PC-9 (cell line): ENCODE data around the gene USP13. TPM values are rescaled to one million over a fixed set of nuclear protein-coding genes. Genes with fewer than 3 reads are reported as not detected.

ENCODE experiments used
- BruUV-seq: library from RNA; stranded (reverse); fragments of 400-500 nt; replicated peaks from 2 replicates; lab custom pipeline; 2021; lab: Mats Ljungman, UMichigan
- CTCF ChIA-PET: fragments of 300-600 bp; sonication (Branson Sonifier 250); formaldehyde crosslinking; loops from one replicate; lab custom pipeline; 2022; ENCODE audit warnings: antibody characterized with exemption; lab: Charles Lee
- POLR2A ChIA-PET: fragments of 300-600 bp; sonication (Branson Sonifier 250); formaldehyde crosslinking; loops from one replicate; lab custom pipeline; 2022; ENCODE audit warnings: antibody characterized with exemption; ENCODE audit not compliant: unreplicated experiment; lab: Charles Lee
- DNase-seq, 2 experiments: peaks; one replicate each; pipeline versions ENCODE4 v3.0.0 to v3.0.0-alpha.2; 2015 to 2022; ENCODE audit warnings: mixed read lengths in 1 of 2
- H2AFZ ChIP-seq: fragments of 200-600 bp; sonication (generic); 2 replicates; pipeline ENCODE4 v1.8.1; 2017; ENCODE audit warnings: antibody characterized with exemption
- H3F3A ChIP-seq: fragments of 200-600 bp; sonication (generic); 2 replicates; pipeline ENCODE4 v1.8.1; 2017; ENCODE audit warnings: antibody characterized with exemption, mild to moderate bottlenecking, low read depth; ENCODE audit not compliant: insufficient read depth
- H3K27ac ChIP-seq: fragments of 200-600 bp; sonication (generic); 2 replicates; pipeline ENCODE4 v1.6.1; 2016; ENCODE audit warnings: mixed run types
- H3K27me3 ChIP-seq: fragments of 200-600 bp; sonication (generic); 2 replicates; pipeline ENCODE4 v1.6.1; 2016; ENCODE audit warnings: low read depth, mixed run types; ENCODE audit not compliant: insufficient read depth
- H3K36me3 ChIP-seq: fragments of 200-600 bp; sonication (generic); 2 replicates; pipeline ENCODE4 v1.6.1; 2016; ENCODE audit warnings: low read depth, mixed run types
- H3K4me1 ChIP-seq: fragments of 200-600 bp; sonication (generic); replicated peaks from 2 replicates; pipeline ENCODE4 v1.6.1; 2016; ENCODE audit warnings: mixed run types; ENCODE audit not compliant: insufficient read depth
- H3K4me2 ChIP-seq: fragments of 200-600 bp; sonication (generic); 2 replicates; pipeline ENCODE4 v1.6.1; 2017; ENCODE audit warnings: mixed run types
- H3K4me3 ChIP-seq: fragments of 200-600 bp; sonication (generic); 2 replicates; pipeline ENCODE4 v1.6.1; 2016; ENCODE audit warnings: mixed run types
- H3K79me2 ChIP-seq: fragments of 200-600 bp; sonication (generic); 2 replicates; pipeline ENCODE4 v1.6.1; 2017; ENCODE audit warnings: low read depth, mixed run types
- H3K9me2 ChIP-seq: fragments of 200-600 bp; sonication (generic); 2 replicates; pipeline ENCODE4 v1.8.1; 2017; ENCODE audit warnings: mild to moderate bottlenecking; ENCODE audit not compliant: insufficient read depth
- H3K9me3 ChIP-seq: fragments of 200-600 bp; sonication (generic); 2 replicates; pipeline ENCODE4 v1.8.1; 2016; ENCODE audit warnings: low read depth; ENCODE audit not compliant: insufficient read depth
- H4K20me1 ChIP-seq: fragments of 200-600 bp; sonication (generic); 2 replicates; pipeline ENCODE4 v1.8.1; 2017; ENCODE audit not compliant: insufficient read depth
- EZH2 ChIP-seq: fragments of 200-600 bp; sonication (generic); IDR thresholded peaks from 2 replicates; pipeline ENCODE4 v1.8.0; 2017; ENCODE audit warnings: antibody characterized with exemption, low read depth
- intact Hi-C: fragments of 100-400 bp; cut with micrococcal nuclease; formaldehyde crosslinking; loops from one replicate; pipeline ENCODE4 v1.10.0; 2022; ENCODE audit not compliant: unreplicated experiment
- total RNA-seq: library from RNA; stranded (reverse); gene quantifications from 2 replicates; pipeline ENCODE4 v1.2.3, GENCODE V29; 2021
- TF ChIP-seq, protein P1 (sequence below): fragments of 200-600 bp; sonication (generic); conservative IDR thresholded peaks from 2 replicates; pipeline ENCODE4 v1.6.1; 2017; ENCODE audit warnings: mixed run types, antibody characterized with exemption, mild to moderate bottlenecking, moderate library complexity

The USP13 gene
- total RNA-seq, 1 experiment from 2014 or later, result 24.7 TPM

DNA sequence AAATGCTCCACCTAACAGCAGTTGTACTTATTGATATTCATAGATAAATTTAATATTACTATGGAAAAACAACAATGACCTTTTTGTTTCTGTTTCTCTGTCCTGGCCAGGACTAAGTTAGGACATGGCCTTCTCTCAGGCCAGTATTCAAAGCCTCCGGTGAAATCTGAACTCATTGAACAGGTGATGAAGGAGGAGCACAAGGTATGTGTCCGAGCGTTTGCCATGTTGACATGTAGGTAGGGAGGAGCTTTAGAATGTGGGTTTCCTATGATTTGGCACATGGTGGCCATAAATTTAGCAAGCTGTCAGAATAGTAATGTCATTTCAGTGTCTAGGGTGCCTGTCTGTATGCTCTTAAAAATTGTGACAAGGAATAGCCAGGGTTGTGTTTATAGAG is 77.7 kb downstream of the USP13 start:
- ChIA-PET CTCF (no interaction called here), POLR2A (no interaction called here)
- no peak for DNase-seq
- BruUV-seq, result no TSS peak
- Histone ChIP-seq H3F3A (no peaks in the 10 kb centered on the region), H3K4me3 (no peak overlapping the region), H3K79me2 (no peaks in the 10 kb centered on the region; the same call in 1 of the 2 replicates), H3K27me3 (no peaks in the 10 kb centered on the region), H3K36me3 (peaks cover 10% of the 10 kb centered on the region; the same call in 1 of the 2 replicates), H3K4me2 (no peak overlapping the region), H3K9me2 (no peaks in the 10 kb centered on the region), H3K4me1 (peaks cover 30% of the 10 kb centered on the region), H2AFZ (no peak overlapping the region), H4K20me1 (no peaks in the 10 kb centered on the region), H3K27ac (no peak overlapping the region), H3K9me3 (no peaks in the 10 kb centered on the region)
- intact Hi-C loops, result no loop called here
- TF ChIP-seq, protein P1, sequence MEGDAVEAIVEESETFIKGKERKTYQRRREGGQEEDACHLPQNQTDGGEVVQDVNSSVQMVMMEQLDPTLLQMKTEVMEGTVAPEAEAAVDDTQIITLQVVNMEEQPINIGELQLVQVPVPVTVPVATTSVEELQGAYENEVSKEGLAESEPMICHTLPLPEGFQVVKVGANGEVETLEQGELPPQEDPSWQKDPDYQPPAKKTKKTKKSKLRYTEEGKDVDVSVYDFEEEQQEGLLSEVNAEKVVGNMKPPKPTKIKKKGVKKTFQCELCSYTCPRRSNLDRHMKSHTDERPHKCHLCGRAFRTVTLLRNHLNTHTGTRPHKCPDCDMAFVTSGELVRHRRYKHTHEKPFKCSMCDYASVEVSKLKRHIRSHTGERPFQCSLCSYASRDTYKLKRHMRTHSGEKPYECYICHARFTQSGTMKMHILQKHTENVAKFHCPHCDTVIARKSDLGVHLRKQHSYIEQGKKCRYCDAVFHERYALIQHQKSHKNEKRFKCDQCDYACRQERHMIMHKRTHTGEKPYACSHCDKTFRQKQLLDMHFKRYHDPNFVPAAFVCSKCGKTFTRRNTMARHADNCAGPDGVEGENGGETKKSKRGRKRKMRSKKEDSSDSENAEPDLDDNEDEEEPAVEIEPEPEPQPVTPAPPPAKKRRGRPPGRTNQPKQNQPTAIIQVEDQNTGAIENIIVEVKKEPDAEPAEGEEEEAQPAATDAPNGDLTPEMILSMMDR, result no peak
- no peak for TF ChIP-seq EZH2

DNA sequence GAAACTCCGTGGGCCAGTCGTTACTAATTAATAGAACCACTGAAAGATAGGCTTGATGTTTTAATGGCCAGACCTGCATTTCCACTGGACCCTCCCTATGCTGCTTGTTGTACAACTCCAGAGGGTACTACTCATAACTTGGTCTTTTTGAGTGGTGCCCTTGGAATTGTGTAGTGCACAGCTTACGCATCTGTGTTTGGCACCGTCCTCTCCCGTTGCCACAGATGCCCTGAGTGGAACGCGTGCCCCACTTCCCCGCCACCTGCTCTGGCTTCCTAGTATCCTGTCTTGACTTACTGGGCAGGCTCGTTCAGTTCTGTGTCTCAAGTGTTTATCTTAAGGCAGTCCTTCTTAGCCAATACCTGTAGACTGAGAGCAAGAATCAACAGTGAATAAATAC is 78.7 kb downstream of the USP13 start:
- no peaks in the 10 kb centered on the region for H3K9me3 ChIP-seq
- TF ChIP-seq, protein P1, result no peak
- no peak for TF ChIP-seq EZH2
- H3K4me1 ChIP-seq, result peaks cover 31% of the 10 kb centered on the region
- ChIA-PET POLR2A (no interaction called here), CTCF (no interaction called here)
- peaks cover 10% of the 10 kb centered on the region; the same call in 1 of the 2 replicates for H3K36me3 ChIP-seq
- intact Hi-C loops, result no loop called here
- BruUV-seq, result no TSS peak
- no peak for DNase-seq
- H3F3A ChIP-seq, result no peaks in the 10 kb centered on the region
- no peaks in the 10 kb centered on the region for H4K20me1 ChIP-seq
- H3K4me2 ChIP-seq, result no peak overlapping the region
- no peak overlapping the region for H3K27ac ChIP-seq
- H3K79me2 ChIP-seq, result no peaks in the 10 kb centered on the region; the same call in 1 of the 2 replicates
- H3K4me3 ChIP-seq, result no peak overlapping the region
- H2AFZ ChIP-seq, result no peak overlapping the region
- H3K27me3 ChIP-seq, result no peaks in the 10 kb centered on the region
- H3K9me2 ChIP-seq, result no peaks in the 10 kb centered on the region

DNA sequence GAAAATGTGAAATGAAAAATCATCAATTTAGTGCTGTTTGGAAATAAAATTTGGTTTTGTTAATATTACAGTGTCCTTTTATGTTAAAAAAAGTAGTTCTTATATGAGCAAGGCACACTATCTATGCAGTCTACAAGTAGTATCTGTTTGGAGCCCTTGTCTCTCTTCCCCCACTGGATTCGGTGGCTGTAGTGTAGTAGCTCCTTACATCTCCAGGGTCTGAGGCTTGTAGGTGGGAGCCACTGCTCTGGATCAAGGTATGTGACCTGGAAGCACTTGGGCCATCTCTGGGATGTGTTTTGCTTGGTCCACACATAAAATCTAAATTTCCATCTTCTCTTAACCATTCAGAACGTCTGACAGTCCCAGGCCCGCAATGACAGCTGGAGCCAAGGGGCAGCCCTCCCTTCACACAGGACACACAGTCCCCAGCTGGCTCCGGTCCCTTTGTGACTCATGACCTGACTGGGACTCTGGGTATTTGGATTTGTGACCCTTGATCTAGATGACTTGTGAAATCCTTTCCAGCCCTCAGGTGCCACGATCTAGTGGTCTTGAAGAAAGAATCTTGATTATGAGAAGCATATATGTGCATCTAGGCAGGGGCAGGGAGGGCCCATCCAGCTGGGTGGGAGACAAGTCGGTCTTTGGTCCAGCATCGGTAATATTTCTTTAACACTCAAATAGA is 80.0 kb downstream of the USP13 start:
- Histone ChIP-seq H3K4me2 (no peak overlapping the region), H4K20me1 (no peaks in the 10 kb centered on the region), H3K9me2 (no peaks in the 10 kb centered on the region), H3F3A (no peaks in the 10 kb centered on the region), H3K9me3 (no peaks in the 10 kb centered on the region), H3K36me3 (peaks cover 10% of the 10 kb centered on the region; the same call in 1 of the 2 replicates), H2AFZ (no peak overlapping the region), H3K27ac (no peak overlapping the region), H3K79me2 (no peaks in the 10 kb centered on the region; the same call in 1 of the 2 replicates), H3K4me1 (peaks cover 31% of the 10 kb centered on the region), H3K4me3 (no peak overlapping the region), H3K27me3 (no peaks in the 10 kb centered on the region)
- BruUV-seq, result no TSS peak
- TF ChIP-seq, protein P1, result no peak
- no peak for TF ChIP-seq EZH2
- POLR2A ChIA-PET, result no interaction called here
- intact Hi-C loops, result no loop called here
- CTCF ChIA-PET, result interaction anchor here (0.5 kb wide), 1 partner anchor 1892 kb away, joined by 4 read pairs; no protein-coding TSS in a partner anchor
- DNase-seq, result no peak
